MCF 10A (cell line): ENCODE data around the gene PIEZO2. TPM values are rescaled to one million over a fixed set of nuclear protein-coding genes. Genes with fewer than 3 reads are reported as not detected.

ENCODE experiments used
- BruUV-seq: library from RNA; stranded (reverse); fragments of 400-500 nt; replicated peaks from 2 replicates; lab custom pipeline; 2021; lab: Mats Ljungman, UMichigan
- CTCF ChIA-PET: fragments of 300-600 bp; sonication (Branson Sonifier 250); formaldehyde crosslinking; extraction: SDS; loops from one replicate; lab custom pipeline; 2021; ENCODE audit warnings: antibody characterized with exemption, inconsistent platforms; lab: Yijun Ruan, JAX
- POLR2A ChIA-PET: fragments of 300-600, 350-650 bp; sonication (Branson Sonifier 250); formaldehyde crosslinking; extraction: SDS; loops from one replicate; lab custom pipeline; 2020; ENCODE audit warnings: antibody characterized with exemption, inconsistent platforms; lab: Yijun Ruan, JAX
- DNase-seq: peaks from one replicate; pipeline ENCODE4 v3.0.0-alpha.2; 2018; ENCODE audit not compliant: unreplicated experiment
- H3K27ac Mint-ChIP-seq: one replicate; pipeline ENCODE4 v1.8.0; 2022; ENCODE audit warnings: mild to moderate bottlenecking, low read depth, mixed read lengths; ENCODE audit not compliant: unreplicated experiment
- H3K27me3 Mint-ChIP-seq: one replicate; pipeline ENCODE4 v1.8.0; 2022; ENCODE audit warnings: mixed read lengths; ENCODE audit not compliant: insufficient read depth, unreplicated experiment
- H3K36me3 Mint-ChIP-seq: one replicate; pipeline ENCODE4 v1.8.0; 2022; ENCODE audit warnings: mild to moderate bottlenecking, moderate library complexity, mixed read lengths; ENCODE audit not compliant: insufficient read depth, unreplicated experiment
- H3K4me1 Mint-ChIP-seq: one replicate; pipeline ENCODE4 v1.8.0; 2022; ENCODE audit warnings: mixed read lengths; ENCODE audit not compliant: insufficient read depth, unreplicated experiment
- H3K4me3 Mint-ChIP-seq: one replicate; pipeline ENCODE4 v1.8.0; 2022; ENCODE audit warnings: mild to moderate bottlenecking, moderate library complexity, mixed read lengths; ENCODE audit not compliant: unreplicated experiment
- H3K9me3 Mint-ChIP-seq: one replicate; pipeline ENCODE4 v1.8.0; 2022; ENCODE audit warnings: mixed read lengths; ENCODE audit not compliant: unreplicated experiment
- intact Hi-C: fragments of 100-400 bp; cut with micrococcal nuclease; formaldehyde crosslinking; loops from 2 replicates; pipeline ENCODE4 v1.14.1; 2022
- total RNA-seq: library from RNA; stranded (reverse); gene quantifications from 2 replicates; pipeline ENCODE4 v1.2.3, GENCODE V29; 2022
- TF ChIP-seq, protein P1 (sequence below): fragments of 200-600 bp; IDR thresholded peaks from one replicate; pipeline ENCODE4 v1.8.0; 2022; ENCODE audit warnings: antibody characterized with exemption, mild to moderate bottlenecking; ENCODE audit not compliant: unreplicated experiment

Gene PIEZO2
- total RNA-seq, 1 experiment from 2014 or later, result 0.49 TPM

DNA sequence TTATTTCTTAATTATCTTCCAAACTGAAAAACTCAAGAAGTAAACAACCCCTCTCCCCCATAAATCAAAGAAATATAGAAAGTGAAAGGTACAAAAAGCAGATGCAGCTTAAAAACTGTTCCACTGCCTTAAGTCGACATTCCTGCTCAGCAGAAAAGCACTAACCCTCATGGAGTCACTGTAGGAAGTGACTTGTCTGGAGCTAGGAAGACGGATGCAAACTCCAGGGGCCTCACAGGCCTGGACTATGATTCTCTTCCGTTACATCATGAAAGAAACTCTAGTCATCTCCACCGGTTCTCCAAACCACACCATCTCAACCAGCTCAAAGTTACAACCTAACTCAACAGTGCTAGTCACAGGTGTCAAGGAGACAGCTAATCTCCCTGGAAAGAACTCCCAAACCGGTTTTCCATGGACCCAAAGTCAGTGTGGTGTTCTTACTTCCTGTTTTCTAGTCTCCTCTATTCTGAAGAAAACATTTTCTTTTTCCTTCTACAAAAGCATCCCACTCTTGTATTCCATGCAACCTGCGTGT is 128.4 kb downstream of the PIEZO2 start:
- ChIA-PET CTCF (interaction anchor here (1.1 to 1.3 kb wide), 3 partner anchors 14 to 169 kb away, joined by 4 to 6 read pairs (median 5); no protein-coding TSS in a partner anchor), POLR2A (interaction anchor here (1.3 kb wide), 1 partner anchor 9 kb away, joined by 3 read pairs; no protein-coding TSS in a partner anchor)
- no peaks in the 10 kb centered on the region for H3K9me3 Mint-ChIP-seq
- no peak for DNase-seq
- H3K36me3 Mint-ChIP-seq, result no peaks in the 10 kb centered on the region
- intact Hi-C loops, result no loop called here
- no peak overlapping the region for H3K27ac Mint-ChIP-seq
- no peaks in the 10 kb centered on the region for H3K4me1 Mint-ChIP-seq
- TF ChIP-seq, protein P1, sequence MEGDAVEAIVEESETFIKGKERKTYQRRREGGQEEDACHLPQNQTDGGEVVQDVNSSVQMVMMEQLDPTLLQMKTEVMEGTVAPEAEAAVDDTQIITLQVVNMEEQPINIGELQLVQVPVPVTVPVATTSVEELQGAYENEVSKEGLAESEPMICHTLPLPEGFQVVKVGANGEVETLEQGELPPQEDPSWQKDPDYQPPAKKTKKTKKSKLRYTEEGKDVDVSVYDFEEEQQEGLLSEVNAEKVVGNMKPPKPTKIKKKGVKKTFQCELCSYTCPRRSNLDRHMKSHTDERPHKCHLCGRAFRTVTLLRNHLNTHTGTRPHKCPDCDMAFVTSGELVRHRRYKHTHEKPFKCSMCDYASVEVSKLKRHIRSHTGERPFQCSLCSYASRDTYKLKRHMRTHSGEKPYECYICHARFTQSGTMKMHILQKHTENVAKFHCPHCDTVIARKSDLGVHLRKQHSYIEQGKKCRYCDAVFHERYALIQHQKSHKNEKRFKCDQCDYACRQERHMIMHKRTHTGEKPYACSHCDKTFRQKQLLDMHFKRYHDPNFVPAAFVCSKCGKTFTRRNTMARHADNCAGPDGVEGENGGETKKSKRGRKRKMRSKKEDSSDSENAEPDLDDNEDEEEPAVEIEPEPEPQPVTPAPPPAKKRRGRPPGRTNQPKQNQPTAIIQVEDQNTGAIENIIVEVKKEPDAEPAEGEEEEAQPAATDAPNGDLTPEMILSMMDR, result no peak
- H3K4me3 Mint-ChIP-seq, result no peak overlapping the region
- no peaks in the 10 kb centered on the region for H3K27me3 Mint-ChIP-seq
- no TSS peak for BruUV-seq

DNA sequence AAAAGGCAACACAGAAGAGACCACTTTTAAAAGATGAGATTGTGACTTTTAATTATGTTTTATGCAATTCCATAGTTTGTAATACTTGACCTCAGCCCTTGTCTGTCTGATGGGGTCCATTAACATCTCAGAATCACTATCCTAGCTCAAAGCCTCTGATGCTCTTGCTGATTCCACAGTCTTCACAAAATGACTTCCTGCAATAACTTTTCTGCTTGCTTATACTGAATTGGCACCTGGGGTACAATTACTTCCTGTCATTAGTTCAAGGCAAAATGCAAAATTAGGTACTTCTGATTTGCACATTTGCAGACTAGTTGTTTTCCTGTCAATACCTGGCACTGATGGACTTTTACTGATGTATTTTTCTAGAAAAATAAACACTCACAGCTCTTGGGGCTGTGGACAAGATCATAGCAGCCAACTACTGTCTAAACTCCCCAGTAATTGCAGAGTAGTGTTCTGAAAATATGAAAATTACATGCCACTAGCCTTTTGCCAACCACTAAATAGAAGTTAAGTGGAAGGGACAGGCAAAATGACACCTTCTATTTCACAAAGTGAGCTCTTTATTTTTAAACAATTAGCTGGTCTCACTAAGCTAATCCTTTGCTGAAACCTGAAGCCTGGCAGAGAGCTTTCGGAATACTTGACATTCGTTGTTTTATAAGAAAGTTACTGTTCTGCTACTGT is 129.1 kb downstream of the PIEZO2 start:
- CTCF ChIA-PET, result interaction anchor here (0.6 to 1.3 kb wide), 5 partner anchors 15 to 199 kb away, joined by 3 to 6 read pairs (median 5); no protein-coding TSS in a partner anchor
- H3K27ac Mint-ChIP-seq, result no peak overlapping the region
- H3K36me3 Mint-ChIP-seq, result no peaks in the 10 kb centered on the region

DNA sequence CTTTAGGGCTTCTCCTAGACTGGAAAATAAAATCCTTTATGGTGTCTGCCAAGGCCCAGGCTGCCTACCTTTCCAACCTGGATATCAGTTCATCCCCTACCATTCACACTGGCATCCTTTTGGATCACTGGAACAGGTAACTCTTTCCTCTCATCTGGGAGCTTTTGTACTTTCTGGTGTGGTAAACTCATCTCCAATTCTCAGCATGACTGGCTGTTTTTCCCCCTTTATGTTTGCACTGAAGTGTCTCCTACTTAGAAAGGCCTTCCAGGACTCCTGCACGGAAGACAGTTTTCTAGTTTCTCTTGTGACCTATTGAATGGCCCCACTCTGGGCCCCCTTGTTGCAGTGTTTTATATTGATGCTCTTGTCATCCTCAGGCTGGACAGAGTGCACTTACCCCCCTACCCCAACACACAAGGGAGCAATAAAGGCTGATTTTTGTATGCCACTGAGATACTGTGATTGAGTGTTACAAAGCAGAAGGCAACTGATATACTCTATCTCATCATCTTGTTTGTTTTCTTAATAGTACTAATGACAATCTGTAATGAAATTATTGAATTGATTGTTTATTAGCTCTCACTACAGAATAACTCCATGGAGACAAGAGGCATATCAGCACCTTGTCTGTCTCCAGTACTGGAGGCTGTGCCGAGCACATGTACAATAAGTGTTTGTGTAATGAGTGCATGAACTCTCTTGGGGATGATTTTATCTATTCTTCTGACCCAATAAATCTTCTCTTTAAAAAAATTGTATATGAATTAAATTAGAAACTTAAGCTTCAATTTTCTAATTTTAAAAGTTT is 129.9 kb downstream of the PIEZO2 start:
- no peaks in the 10 kb centered on the region for H3K4me1 Mint-ChIP-seq
- no peaks in the 10 kb centered on the region for H3K36me3 Mint-ChIP-seq
- H3K27me3 Mint-ChIP-seq, result no peaks in the 10 kb centered on the region
- no peaks in the 10 kb centered on the region for H3K9me3 Mint-ChIP-seq
- no TSS peak for BruUV-seq
- H3K4me3 Mint-ChIP-seq, result no peak overlapping the region
- DNase-seq, result no peak
- ChIA-PET CTCF (interaction anchor here (0.6 to 1.3 kb wide), 4 partner anchors 16 to 198 kb away, joined by 3 to 6 read pairs (median 4); no protein-coding TSS in a partner anchor), POLR2A (interaction anchor here (1.3 kb wide), 1 partner anchor 8 kb away, joined by 3 read pairs; no protein-coding TSS in a partner anchor)
- no peak overlapping the region for H3K27ac Mint-ChIP-seq
- TF ChIP-seq, protein P1, result no peak
- intact Hi-C loops, result no loop called here

More for the DNA sequence above, 129.1 kb downstream of the PIEZO2 start:
- POLR2A ChIA-PET, result interaction anchor here (1.3 kb wide), 1 partner anchor 9 kb away, joined by 3 read pairs; no protein-coding TSS in a partner anchor
- no peak overlapping the region for H3K4me3 Mint-ChIP-seq
- no peaks in the 10 kb centered on the region for H3K9me3 Mint-ChIP-seq
- DNase-seq, result no peak
- H3K27me3 Mint-ChIP-seq, result no peaks in the 10 kb centered on the region
- H3K4me1 Mint-ChIP-seq, result no peaks in the 10 kb centered on the region
- no TSS peak for BruUV-seq
- TF ChIP-seq, protein P1, result no peak
- intact Hi-C loops, result no loop called here
